Fibroblast of the aortic adventitia (primary cell): ENCODE data around the gene XRRA1. TPM values are rescaled to one million over a fixed set of nuclear protein-coding genes. Genes with fewer than 3 reads are reported as not detected.
A peak's percentile ranks its signal among the peaks of the same experiment; 100 is the strongest.

Experiments used
- DNase-seq: peaks from one replicate; pipeline ENCODE4 v3.0.0-alpha.2; 2010; ENCODE audit warnings: low read depth
- H3K4me3 ChIP-seq: 2 replicates; pipeline ENCODE4 v1.5.1; 2011; ENCODE audit warnings: low read depth, mild to moderate bottlenecking, control low read depth, low read length, moderate library complexity
- CTCF ChIP-seq: IDR thresholded peaks from 2 replicates; pipeline ENCODE4 v1.5.1; 2011; ENCODE audit warnings: mild to moderate bottlenecking, low read length, control low read depth, inconsistent platforms; ENCODE audit not compliant: insufficient read depth
- total RNA-seq: library from RNA; depleted of rRNA; stranded (reverse); fragments of >200 nt; gene quantifications from 2 replicates; pipeline ENCODE4 v1.2.3, GENCODE V29; 2012; ENCODE audit warnings: low replicate concordance

XRRA1 gene
- total RNA-seq, 1 donor: 14.5 TPM

GRCh38 chr11:74929431-74930363 is 19.2 kb downstream of the XRRA1 start:
- H3K4me3 ChIP-seq: no peak overlapping the region
- peak; percentile 96 for DNase-seq
- peak; percentile 88 for TF ChIP-seq CTCF

- H3K4me3 ChIP-seq: no peak overlapping the region
- TF ChIP-seq CTCF: no peak
- DNase-seq: peak; percentile 41
Observed at GRCh38 chr11:74927496-74927895, 21.4 kb downstream of the XRRA1 start.

GRCh38 chr11:74926304-74927030 is 22.4 kb downstream of the XRRA1 start:
- no peak for TF ChIP-seq CTCF
- no peak overlapping the region for H3K4me3 ChIP-seq
- no peak for DNase-seq

- DNase-seq: peak; percentile 47
- no peak for TF ChIP-seq CTCF
- no peak overlapping the region for H3K4me3 ChIP-seq
Observed at GRCh38 chr11:74925281-74925680, 23.6 kb downstream of the XRRA1 start.

GRCh38 chr11:74923125-74923524 is 25.8 kb downstream of the XRRA1 start:
- DNase-seq: peak; percentile 29
- no peak for TF ChIP-seq CTCF
- no peak overlapping the region for H3K4me3 ChIP-seq

- H3K4me3 ChIP-seq: no peak overlapping the region
- no peak for TF ChIP-seq CTCF
- no peak for DNase-seq
Observed at GRCh38 chr11:74909812-74910211, 39.1 kb downstream of the XRRA1 start.
